HG03342 (cell line): ENCODE measurements around the gene SPEN.

ENCODE experiments used
- ATAC-seq: cut with Tn5 transposase; IDR thresholded peaks from one replicate; pipeline ENCODE4 v1.9.1; 2021; ENCODE audit warnings: mild to moderate bottlenecking, moderate library complexity; ENCODE audit not compliant: unreplicated experiment

The SPEN gene

GRCh38 chr1:15958111-15958510 is 110.6 kb downstream of the SPEN start:
- ATAC-seq = no peak

GRCh38 chr1:15958793-15959192 is 111.3 kb downstream of the SPEN start:
- no peak for ATAC-seq

GRCh38 chr1:15959424-15959823 is 111.9 kb downstream of the SPEN start:
- no peak for ATAC-seq

- ATAC-seq = no peak
These were observed 112.4 kb downstream of the SPEN start for GRCh38 chr1:15959827-15960446.

- ATAC-seq = no peak
These were observed 113.3 kb downstream of the SPEN start for GRCh38 chr1:15960808-15961207.

GRCh38 chr1:15961492-15961891 is 114.0 kb downstream of the SPEN start:
- no peak for ATAC-seq

GRCh38 chr1:15962176-15962575 is 114.7 kb downstream of the SPEN start:
- no peak for ATAC-seq

GRCh38 chr1:15962671-15963362 is 115.3 kb downstream of the SPEN start:
- ATAC-seq = no peak

- no peak for ATAC-seq
These were observed 116.0 kb downstream of the SPEN start for GRCh38 chr1:15963363-15963967.

GRCh38 chr1:15963968-15964648 is 116.6 kb downstream of the SPEN start:
- ATAC-seq = no peak

GRCh38 chr1:15965228-15965767 is 117.8 kb downstream of the SPEN start:
- ATAC-seq = no peak

- peak; percentile 66 for ATAC-seq
These were observed 118.8 kb downstream of the SPEN start for GRCh38 chr1:15966081-15966955.

GRCh38 chr1:15966956-15967344 is 119.4 kb downstream of the SPEN start:
- no peak for ATAC-seq

- no peak for ATAC-seq
These were observed 120.7 kb downstream of the SPEN start for GRCh38 chr1:15968172-15968571.

- ATAC-seq = no peak
These were observed 121.9 kb downstream of the SPEN start for GRCh38 chr1:15969321-15969880.

GRCh38 chr1:15970911-15971310 is 123.4 kb downstream of the SPEN start:
- ATAC-seq = no peak

- no peak for ATAC-seq
These were observed 124.9 kb downstream of the SPEN start for GRCh38 chr1:15972409-15972808.

GRCh38 chr1:15973772-15974171 is 126.3 kb downstream of the SPEN start:
- ATAC-seq = no peak

GRCh38 chr1:15974855-15975254 is 127.3 kb downstream of the SPEN start:
- peak; percentile 30 for ATAC-seq

GRCh38 chr1:15975358-15975804 is 127.9 kb downstream of the SPEN start:
- ATAC-seq = peak; percentile 48
